Thymus (tissue), 11 donors: ENCODE data around the gene SPRED2. TPM values are rescaled to one million over a fixed set of nuclear protein-coding genes. Genes with fewer than 3 reads are reported as not detected.

Experiments
- DNase-seq, 9 donors: peaks; one replicate each; pipeline ENCODE4 v3.0.0-alpha.2; 2013; ENCODE audit warnings: low spot score in 9 of 9, low read depth in 6 of 9, missing footprints in 1 of 9
- H3K27ac ChIP-seq, 2 donors: one replicate each; pipeline ENCODE4 v1.5.1; 2013; ENCODE audit warnings: control low read depth in 1 of 2, low read depth in 1 of 2, low read length in 1 of 2, mild to moderate bottlenecking in 1 of 2, moderate library complexity in 1 of 2
- H3K27me3 ChIP-seq, 2 donors: one replicate each; pipeline ENCODE4 v1.5.1; 2013; ENCODE audit warnings: low read length in 1 of 2; ENCODE audit not compliant: control insufficient read depth in 2 of 2, insufficient read depth in 1 of 2
- H3K36me3 ChIP-seq, 2 donors: one replicate each; pipeline ENCODE4 v1.5.1; 2013; ENCODE audit warnings: low read length in 1 of 2, mild to moderate bottlenecking in 1 of 2, moderate library complexity in 1 of 2; ENCODE audit not compliant: control insufficient read depth in 2 of 2, insufficient read depth in 2 of 2
- H3K4me1 ChIP-seq, 2 donors: one replicate each; pipeline ENCODE4 v1.5.1; 2013; ENCODE audit warnings: low read length in 2 of 2; ENCODE audit not compliant: control insufficient read depth in 2 of 2, insufficient read depth in 2 of 2
- H3K4me3 ChIP-seq, 2 donors: one replicate each; pipeline ENCODE4 v1.5.1; 2013; ENCODE audit warnings: low read length in 2 of 2, control low read depth in 1 of 2, mild to moderate bottlenecking in 1 of 2
- H3K9me3 ChIP-seq, 2 donors: one replicate each; pipeline ENCODE4 v1.5.1; 2013; ENCODE audit warnings: low read length in 1 of 2, mild to moderate bottlenecking in 1 of 2; ENCODE audit not compliant: control insufficient read depth in 2 of 2, insufficient read depth in 1 of 2
- WGBS: extraction: QIAGEN DNeasy Blood & Tissue Kit; methylation state at CpG from one replicate; pipeline ENCODE4 v1.1.7; 2013; 5-methylcytosine and 5-hydroxymethylcytosine counted together
- polyA plus RNA-seq: library from polyadenylated mRNA; stranded (reverse); fragments of 200-250 nt; gene quantifications from one replicate; pipeline ENCODE4 v1.2.3, GENCODE V29; 2013
- total RNA-seq: library from RNA; stranded (reverse); fragments of 120-200 nt; gene quantifications from one replicate; pipeline ENCODE4 v1.2.4, GENCODE V29; 2013
- donor health status: healthy.

The SPRED2 gene
- total and polyA plus RNA-seq, 2 donors = 7.9 to 17.0 TPM

DNA sequence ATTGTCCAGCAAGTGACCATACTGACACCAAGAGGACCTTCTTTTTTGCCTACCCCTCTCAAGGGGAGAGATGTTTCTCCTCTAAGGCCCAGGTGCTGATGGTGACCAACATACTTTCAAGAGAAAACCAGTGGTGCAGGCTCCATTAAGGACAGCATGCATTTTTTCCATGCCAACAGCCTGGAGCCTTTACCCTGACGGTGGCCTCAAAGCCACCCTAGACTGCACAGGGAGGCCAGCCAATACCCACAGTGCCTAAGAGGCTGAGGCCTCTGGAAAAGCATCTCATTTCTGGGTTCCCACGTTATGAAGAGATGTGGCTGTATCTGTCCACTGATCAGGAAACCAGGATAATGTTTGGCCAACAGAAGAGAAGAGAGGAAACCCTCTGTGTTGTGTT is 19.3 kb downstream of the SPRED2 start:
- peaks cover 0 to 8% of the 10 kb centered on the region in 2 donors for H3K9me3 ChIP-seq
- DNase-seq = no peak
- H3K4me1 ChIP-seq = peaks cover 72 to 91% of the 10 kb centered on the region in 2 donors
- WGBS = 65% methylated on average over 2 of the region's 2 CpGs
- peak overlapping the region in 1 of 2 donors; percentile 44 for H3K27ac ChIP-seq
- no peaks in the 10 kb centered on the region for H3K27me3 ChIP-seq
- no peak overlapping the region for H3K4me3 ChIP-seq
- H3K36me3 ChIP-seq = peaks cover 0 to 3% of the 10 kb centered on the region in 2 donors

DNA sequence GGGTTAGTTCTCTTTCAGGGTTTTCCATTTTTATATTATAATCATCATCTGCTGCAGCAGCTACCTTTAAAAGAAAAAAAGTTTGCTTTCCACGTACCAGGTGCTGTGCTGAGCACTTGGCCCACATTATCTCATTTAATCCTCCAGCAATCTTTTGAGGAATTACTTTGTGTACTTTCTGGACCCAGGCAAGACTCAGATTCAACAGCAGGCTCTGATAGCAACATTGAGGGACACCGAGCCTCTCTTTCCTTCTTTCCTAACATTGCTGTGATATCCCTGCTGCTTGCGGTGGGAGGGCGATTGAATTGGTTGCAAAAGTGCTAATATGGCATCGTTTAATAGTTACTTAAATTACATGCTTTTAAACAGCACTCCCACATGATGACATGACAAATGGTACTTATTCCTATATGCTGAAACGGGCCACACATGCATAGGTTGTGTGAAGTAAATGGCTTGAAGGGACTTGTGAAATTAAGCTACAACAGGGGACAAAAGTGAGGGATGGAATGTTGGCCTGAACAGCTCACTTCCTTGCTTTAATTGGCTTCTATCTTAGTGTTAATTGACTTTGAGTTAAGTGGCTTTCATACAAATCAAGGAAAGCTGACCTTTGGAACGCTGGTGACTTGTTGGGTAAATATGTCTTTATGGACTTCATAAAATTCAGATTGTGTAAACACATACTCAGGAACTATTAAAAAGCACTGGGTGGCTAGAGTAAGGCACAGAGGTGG is 21.2 kb downstream of the SPRED2 start:
- peaks cover 0 to 3% of the 10 kb centered on the region in 2 donors for H3K36me3 ChIP-seq
- H3K27ac ChIP-seq = peak overlapping the region; percentile 5 to 48
- H3K4me1 ChIP-seq = peaks cover 68 to 90% of the 10 kb centered on the region in 2 donors
- H3K9me3 ChIP-seq = peaks cover 0 to 8% of the 10 kb centered on the region in 2 donors
- H3K27me3 ChIP-seq = no peaks in the 10 kb centered on the region
- WGBS = 91% methylated on average over 7 of the region's 7 CpGs
- DNase-seq = no peak
- H3K4me3 ChIP-seq = no peak overlapping the region

DNA sequence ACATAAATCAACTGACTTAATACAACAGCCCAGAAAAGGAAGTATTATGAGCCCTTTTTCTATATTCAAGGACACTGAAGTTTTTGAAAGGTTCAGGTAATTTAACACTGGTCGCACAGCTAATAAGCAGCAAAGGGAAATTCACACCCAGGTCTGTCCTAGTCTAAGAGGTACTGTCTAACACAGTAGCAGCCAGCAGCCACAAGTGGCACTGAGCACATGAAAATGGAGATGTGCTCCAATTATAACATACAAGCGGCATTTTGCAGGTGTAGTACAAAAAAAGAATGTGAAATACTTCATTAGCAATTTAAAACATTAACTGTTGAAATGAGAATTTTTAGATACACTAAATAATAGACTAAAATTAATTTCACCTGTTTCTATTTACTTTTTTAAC is 23.4 kb downstream of the SPRED2 start:
- Histone ChIP-seq H3K9me3 (peaks cover 0 to 8% of the 10 kb centered on the region in 2 donors), H3K27me3 (no peaks in the 10 kb centered on the region), H3K4me1 (peaks cover 72 to 90% of the 10 kb centered on the region in 2 donors), H3K27ac (peak overlapping the region in 1 of 2 donors; percentile 90), H3K4me3 (no peak overlapping the region), H3K36me3 (peaks cover 0 to 3% of the 10 kb centered on the region in 2 donors)
- no peak for DNase-seq
- WGBS = 85% methylated on average over 2 of the region's 2 CpGs

DNA sequence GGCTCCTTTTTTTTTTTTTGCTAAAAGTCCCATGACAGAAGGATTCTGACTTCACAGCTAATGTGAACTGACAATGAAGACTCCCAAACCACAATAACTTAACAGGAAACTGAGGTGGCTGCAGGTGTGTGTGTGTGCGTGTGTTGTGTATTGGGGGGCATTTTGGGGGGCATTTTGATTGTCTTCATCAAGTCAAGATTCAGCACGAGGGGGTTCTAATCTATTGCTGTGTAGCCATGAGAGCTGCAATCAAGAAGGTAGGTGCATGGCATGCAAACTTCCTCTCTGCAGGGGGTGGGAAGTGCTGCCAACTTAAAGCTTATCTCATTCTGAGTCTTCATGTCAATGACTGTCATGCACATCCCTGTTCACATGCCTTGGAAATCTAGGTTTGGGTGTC is 25.2 kb downstream of the SPRED2 start:
- no peaks in the 10 kb centered on the region for H3K27me3 ChIP-seq
- peaks cover 67 to 89% of the 10 kb centered on the region in 2 donors for H3K4me1 ChIP-seq
- H3K4me3 ChIP-seq = no peak overlapping the region
- H3K9me3 ChIP-seq = peaks cover 0 to 8% of the 10 kb centered on the region in 2 donors
- peak overlapping the region; percentile 78 to 90 for H3K27ac ChIP-seq
- no peaks in the 10 kb centered on the region for H3K36me3 ChIP-seq
- peak in 4 of 9 donors; percentile 52 to 82 (median 56) for DNase-seq
- 5% methylated on average over 2 of the region's 2 CpGs for WGBS

DNA sequence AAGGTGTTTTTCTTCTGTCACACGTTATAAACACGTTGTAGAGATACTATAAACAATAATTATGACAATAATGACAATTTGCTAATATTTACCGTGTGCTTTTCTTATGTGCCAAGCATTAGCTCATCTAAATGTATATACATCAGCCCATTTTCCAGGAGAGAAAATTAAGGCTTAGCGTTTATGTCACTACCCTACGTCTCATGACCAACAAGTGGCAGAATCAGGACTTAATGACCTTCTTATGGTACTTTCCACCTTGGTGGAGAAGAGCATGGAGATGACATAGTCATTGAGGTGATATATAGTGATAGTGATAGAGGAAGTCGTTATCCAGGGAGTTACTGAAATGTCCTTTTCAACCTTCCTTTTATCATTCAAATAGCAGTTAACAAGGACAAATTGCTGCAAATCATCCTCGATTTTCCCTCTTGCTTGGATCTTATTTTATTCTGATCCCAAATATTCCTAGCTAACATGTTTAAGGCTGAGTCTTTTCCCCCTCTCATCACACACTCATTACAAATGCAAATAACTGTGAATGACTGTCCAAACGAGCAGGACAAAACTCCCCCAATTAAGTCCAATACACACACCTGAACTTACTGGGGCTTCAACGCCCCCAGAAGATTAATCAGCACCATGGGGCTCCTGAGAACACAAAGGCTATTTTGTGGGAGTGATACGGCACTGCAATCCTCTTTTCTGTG is 27.3 kb downstream of the SPRED2 start:
- H3K9me3 ChIP-seq = peaks cover 0 to 6% of the 10 kb centered on the region in 2 donors
- no peaks in the 10 kb centered on the region for H3K27me3 ChIP-seq
- H3K4me1 ChIP-seq = peaks cover 64 to 89% of the 10 kb centered on the region in 2 donors
- peak overlapping the region; percentile 8 to 90 for H3K27ac ChIP-seq
- H3K4me3 ChIP-seq = no peak overlapping the region
- 88% methylated on average over 10 of the region's 10 CpGs for WGBS
- H3K36me3 ChIP-seq = no peaks in the 10 kb centered on the region
- no peak for DNase-seq

DNA sequence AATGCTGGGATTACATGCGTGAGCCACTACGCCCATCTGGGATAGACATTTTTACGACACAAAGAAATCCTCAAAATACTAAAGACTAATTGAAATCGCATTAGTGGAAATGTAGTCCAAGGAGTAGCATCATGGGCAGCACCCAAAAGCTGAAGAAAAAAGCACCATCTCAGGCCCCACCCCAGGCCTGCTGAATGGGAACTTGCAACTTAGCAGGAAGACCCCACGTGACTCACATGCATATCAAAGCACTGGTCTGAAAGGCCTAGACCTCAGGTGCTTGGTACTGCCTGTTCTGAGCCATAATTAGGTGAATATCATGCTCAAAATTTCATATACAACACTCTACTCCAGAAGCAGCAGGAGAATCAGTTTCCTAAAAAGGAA is 28.9 kb downstream of the SPRED2 start:
- H3K27ac ChIP-seq = no peak overlapping the region
- DNase-seq = no peak
- no peaks in the 10 kb centered on the region for H3K27me3 ChIP-seq
- 80% methylated on average over 5 of the region's 5 CpGs for WGBS
- H3K4me3 ChIP-seq = no peak overlapping the region
- H3K4me1 ChIP-seq = peaks cover 58 to 76% of the 10 kb centered on the region in 2 donors
- H3K9me3 ChIP-seq = peaks cover 0 to 2% of the 10 kb centered on the region in 2 donors
- H3K36me3 ChIP-seq = no peaks in the 10 kb centered on the region

DNA sequence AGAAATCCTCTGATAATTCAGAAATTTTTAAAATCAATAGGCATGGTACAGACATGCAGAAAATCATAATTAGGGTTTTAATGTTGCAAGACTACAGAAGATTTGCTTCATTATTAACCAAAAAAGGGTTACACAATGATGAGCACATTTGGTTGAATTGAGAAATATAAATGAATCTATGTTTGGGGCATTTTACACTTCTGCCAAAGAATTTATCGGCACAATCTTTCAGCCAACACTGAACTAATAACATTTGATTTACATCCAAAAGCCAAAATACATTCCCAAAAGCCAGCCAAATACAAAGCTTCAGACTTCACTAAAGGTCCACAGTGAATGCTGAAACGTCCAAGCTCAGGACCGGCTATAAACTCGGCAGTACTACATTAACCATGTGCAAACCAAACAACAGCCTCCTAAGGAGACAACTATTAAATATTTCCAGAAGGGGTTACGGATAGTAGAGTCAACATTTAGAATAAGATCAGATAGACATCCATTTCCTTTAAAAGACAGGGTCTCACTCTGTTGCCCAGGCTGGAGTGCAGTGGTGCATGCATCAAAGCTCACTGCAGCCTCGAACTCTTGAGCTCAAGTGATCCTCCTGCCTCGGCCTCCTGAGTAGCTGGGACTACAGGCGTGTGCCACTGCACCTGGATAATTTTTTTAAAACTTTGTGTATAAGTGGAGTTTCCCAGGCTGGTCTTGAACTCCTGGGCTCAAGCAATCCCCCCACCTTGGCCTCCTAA is 29.4 kb downstream of the SPRED2 start:
- WGBS = 87% methylated on average over 8 of the region's 8 CpGs
- H3K4me1 ChIP-seq = peaks cover 54 to 70% of the 10 kb centered on the region in 2 donors
- no peak overlapping the region for H3K4me3 ChIP-seq
- no peaks in the 10 kb centered on the region for H3K27me3 ChIP-seq
- H3K36me3 ChIP-seq = no peaks in the 10 kb centered on the region
- DNase-seq = no peak
- peaks cover 0 to 2% of the 10 kb centered on the region in 2 donors for H3K9me3 ChIP-seq
- peak overlapping the region in 1 of 2 donors; percentile 4 for H3K27ac ChIP-seq

DNA sequence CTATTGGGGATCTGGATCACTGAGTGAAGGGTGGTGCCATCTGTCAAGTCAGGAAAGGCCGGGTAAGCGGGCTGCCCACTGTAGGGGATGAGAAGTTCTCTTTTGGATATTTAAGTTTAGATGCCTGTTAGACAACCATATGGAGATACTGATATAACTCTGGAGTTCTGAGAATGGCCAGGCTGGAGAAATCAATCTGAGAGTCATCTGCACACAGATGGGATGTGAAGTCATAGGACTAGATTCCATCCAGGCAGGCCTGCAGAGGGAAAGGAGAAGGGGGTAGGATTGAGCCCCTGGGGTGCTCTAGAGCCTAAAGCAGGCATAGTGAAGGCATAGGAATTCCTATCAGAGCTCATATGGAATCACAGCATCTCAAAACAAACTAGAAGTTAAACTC is 30.1 kb downstream of the SPRED2 start:
- WGBS = 92% methylated on average over 2 of the region's 2 CpGs
- H3K4me1 ChIP-seq = peaks cover 54 to 66% of the 10 kb centered on the region in 2 donors
- H3K9me3 ChIP-seq = peaks cover 0 to 2% of the 10 kb centered on the region in 2 donors
- H3K4me3 ChIP-seq = no peak overlapping the region
- DNase-seq = no peak
- peak overlapping the region in 1 of 2 donors; percentile 4 for H3K27ac ChIP-seq
- no peaks in the 10 kb centered on the region for H3K36me3 ChIP-seq
- no peaks in the 10 kb centered on the region for H3K27me3 ChIP-seq
